Stimulated activated CD4-positive, alpha-beta T cell treated with anti-CD3 and anti-CD28 coated beads, Interleukin-4, amount 100 ng/mL, for 1 hour (primary cell): ENCODE results near the gene DOCK1.

Experiments used
- DNase-seq: peaks from one replicate; pipeline ENCODE4 v3.0.0-alpha.2; 2020

Gene DOCK1

DNA sequence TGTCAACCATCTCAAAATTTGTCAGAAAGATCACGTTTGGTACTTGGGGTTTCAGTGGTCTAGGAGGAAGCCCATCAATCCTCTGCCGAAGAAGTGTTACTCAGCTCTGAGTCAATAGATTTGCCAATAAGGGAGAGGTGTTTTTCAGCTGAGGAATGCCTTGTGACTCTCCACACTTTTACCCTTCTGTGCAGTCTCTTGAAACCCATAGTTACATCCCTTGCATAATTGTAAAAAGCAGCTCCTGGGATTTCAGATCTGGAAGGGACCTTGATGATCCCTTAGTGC, 243.6 kb downstream of the DOCK1 start:
- DNase-seq: no peak

DNA sequence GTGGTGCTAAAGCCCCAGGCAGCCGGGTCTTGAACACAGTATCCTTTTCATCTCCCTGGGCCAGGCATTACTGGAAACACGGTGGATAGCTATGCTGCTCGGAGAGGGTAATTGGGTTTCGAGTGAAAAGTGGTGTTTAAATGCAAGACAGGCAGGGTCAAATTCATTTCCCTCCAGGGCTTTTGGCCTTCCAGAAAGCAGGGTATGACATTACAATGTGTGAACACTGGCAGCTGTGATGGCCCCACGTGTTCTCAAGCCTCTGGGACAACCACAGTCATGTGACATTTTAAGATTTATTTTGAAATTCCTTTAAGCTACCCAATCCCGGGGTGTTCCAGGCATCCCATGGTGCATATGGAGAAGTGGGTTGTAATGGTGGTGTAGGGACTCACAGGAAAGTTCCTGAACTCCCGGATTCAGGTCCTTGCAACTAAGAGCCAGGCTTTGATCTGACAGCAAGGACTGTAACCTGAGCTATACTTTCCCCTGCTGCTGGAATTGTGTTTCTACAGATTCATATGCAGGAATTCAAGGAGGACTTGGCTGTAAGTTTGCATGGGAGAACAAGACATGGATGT, 244.4 kb downstream of the DOCK1 start:
- no peak for DNase-seq

DNA sequence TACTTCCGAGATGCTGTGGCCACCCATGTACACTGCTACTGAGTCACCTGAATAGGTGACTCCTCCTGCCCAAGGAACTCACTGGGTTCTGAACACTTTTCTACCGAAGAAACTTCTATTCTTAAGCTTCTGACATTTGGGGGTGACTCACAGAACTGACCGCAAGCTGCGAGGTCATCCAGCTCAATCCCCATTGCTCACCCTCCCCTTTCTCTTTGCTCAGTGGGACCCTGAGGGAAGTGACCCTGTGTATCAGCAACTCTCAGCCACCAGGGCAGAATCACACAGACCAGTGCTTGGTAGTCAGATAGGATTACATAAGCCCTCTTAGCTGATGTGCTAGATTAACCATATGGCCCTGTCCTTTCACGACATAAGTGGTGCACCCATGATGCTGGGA, 244.9 kb downstream of the DOCK1 start:
- no peak for DNase-seq

DNA sequence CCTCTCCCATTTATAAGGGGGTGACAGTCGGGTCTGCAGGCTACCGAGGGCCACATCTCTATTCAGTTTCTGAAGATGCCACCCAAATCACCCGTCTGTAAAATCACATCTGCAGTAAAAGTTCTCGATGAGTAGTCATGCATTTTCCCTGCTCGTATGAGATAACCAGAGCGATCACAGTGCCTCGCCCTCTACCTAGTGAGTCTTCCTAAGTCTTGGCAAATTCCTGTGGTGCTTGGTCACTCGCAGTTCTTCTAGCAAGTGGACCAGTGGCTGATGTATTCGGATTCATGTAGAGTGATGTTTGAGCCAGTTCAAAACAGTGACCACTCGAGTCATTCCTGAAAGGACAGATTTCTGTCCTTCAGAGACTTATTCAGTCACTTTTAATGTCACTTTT, 246.3 kb downstream of the DOCK1 start:
- DNase-seq: no peak

DNA sequence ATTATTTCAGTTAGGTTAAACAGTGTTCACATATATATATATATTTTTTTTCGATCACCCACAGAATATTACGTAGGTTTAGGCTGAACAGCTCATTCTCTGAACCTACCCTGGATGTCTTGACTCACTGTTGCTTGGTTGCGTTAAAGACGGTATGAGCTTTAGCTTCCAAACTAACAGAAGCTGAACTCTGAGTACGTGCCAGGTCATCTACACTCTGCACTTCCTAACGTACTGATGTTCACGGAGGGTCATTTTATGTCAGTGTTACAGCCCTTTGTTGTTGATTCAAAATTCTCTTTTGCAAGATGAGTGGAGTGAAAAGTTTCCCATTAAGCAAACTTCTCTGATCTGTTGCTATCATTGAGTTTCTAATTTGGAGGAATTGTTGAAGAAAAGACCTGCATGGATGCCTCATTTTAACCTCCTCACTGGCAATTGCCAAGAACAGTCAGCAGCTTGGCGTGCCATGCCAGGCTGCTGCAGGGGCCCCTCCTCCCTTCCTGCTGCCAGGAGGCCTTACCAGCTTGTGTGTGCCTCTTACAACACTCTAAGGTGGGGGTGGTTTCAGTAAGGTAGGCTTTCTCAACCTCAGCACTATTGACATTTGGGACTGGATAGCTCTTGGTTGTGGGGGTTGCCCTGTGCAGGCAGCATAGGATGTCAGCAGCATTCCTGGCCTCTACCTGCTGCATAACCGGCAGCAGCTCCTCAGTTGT, 246.9 kb downstream of the DOCK1 start:
- no peak for DNase-seq

DNA sequence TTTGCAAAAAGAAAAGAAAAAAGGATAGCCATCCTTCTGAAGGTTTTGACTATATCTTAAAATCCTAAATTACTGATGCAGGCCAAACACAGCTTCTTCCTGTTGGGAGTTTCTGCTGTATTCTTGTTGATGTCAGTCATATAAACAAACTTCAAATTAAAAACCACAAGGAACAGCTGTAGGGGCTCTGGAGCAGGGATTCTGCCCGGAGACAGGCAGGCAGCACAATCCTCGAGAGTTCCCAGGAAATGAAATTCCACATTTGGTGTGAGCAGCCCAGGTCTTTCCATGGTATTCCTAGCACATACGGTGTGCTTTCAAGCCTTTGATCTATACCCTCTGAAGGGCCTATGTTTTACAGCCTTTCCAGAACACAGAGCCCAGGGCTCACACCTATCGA, 248.0 kb downstream of the DOCK1 start:
- DNase-seq: no peak

DNA sequence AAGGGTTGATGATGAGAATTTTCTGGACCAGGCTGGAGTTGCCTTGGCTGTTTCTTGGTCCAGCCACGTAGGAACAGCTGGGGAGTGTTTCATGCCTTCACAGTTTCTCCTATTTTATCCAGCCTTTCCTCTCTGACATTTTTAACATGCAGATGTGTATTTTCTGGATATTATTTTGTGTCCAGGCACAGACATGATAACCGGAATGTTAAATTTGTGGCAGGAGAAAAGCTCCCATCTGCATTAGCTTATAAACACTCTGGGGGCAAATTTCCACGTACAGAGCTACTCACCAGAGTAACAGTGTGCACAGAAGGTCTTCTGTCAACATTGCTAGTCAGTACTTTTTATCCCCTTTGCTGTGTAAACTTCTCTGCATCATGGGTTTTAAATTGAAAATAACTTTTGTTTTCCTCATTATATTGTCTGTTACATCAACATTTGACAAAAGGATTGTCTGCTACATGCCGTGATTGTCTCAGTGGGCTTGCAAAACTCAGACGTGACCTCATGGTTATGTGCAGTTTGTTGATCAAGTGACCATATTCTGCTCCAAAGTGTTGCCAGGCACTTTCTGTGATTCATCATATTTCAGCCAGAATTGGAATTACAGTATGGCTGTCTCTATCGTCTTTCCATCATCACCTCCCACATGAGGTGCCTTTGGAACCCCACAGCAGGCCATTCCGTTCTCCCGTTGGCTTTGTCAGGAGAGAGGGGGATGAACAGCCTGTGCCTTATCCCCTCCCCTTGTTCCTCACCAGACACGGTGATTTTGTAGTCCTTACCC, 249.8 kb downstream of the DOCK1 start:
- no peak for DNase-seq

DNA sequence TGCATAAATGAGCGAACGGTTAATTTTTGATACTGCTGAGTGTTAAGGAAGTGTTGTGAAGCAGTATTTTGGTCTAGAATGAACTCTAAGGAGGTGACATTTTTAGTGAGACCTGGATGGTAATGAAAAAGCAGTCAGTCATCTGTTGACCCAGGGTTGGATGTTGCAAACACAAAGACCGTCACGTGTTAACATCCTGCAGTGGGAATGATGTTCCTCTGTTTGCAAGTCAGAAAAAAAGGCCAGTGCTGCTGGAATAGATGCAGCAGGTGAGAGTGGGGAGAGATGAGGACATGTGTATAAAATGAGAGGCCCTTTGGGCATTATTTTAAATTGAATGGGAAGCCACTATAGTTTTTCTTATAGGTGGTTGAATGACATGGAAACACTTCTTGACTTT, 251.9 kb downstream of the DOCK1 start:
- DNase-seq: no peak

DNA sequence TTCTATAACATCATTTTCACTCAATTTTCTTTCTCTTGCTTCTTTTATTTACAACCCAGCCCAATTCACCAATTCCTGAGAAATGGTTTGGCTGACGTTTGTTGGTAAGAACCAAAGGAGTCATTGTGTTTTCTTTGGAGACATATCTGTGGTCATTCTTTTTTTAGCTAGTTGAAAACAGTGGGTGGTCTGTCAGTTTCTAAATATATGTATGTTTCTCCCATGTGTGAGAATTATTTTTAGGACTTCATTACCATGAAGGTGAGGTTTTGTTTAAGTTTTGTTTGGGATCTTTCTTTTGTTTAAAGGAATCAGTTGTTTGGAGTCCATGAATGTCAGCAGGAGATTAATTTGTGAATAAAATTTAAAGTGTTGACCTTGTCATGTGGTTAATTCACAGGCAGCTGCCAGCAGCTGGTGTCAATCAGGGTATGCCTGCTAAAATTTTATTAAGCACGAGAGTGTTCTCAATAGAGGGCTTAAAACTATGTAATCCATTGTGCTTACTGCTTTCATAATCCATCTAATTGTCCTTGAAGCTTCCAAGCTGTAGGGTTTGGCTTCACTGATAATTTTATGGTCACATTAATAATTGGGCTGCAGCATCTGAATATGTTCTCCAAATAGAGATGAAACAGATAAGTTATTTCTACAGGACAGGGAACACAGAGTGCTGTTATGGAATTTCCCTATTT, 252.4 kb downstream of the DOCK1 start:
- no peak for DNase-seq

DNA sequence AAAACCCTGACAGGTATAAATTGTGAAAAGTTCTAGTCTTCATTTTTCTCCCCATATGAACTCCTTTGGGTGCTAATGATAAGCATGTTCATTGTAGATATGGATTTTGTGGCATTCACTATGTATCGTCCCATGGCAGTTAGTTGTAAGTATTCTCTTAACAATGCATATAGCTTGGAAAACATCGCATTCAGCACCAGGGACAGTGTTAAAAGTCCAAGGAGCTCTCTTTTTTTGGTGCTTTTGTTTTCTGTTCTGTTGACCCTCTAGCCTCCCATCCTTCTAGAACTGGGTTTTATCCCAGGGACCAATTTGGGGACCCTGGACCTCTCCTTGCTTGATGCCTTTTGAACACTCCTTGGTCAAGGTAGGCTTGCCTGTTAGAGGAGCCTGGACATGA, 253.4 kb downstream of the DOCK1 start:
- no peak for DNase-seq

DNA sequence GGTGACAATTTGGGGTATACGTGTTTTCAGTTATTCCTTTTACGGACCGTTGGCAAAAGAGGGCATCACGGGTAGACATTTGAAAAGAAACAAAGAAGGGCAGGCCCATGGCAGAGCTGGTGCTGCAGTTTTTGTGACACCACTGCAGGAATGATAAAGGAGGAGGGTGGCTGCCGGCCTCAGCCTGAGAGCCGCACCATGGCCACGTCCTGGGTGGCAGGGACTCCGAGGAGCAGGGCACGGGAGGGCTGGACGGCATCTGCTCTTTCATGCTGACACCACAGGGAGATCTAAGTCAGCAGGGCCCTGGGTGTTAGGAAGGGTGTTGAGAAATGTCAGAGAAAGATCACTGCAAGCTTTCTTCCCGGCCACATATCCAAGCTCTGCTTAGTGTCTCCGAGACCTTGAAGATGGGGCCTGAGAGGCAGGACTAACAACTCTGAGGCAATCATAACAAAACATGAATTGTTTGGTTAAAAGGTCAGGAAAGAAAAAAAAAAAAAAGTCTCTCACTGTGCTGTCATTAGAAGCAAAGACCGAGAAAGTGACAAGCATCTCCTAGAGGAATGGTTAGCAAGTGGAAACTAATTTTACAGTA, 254.5 kb downstream of the DOCK1 start:
- DNase-seq: no peak

DNA sequence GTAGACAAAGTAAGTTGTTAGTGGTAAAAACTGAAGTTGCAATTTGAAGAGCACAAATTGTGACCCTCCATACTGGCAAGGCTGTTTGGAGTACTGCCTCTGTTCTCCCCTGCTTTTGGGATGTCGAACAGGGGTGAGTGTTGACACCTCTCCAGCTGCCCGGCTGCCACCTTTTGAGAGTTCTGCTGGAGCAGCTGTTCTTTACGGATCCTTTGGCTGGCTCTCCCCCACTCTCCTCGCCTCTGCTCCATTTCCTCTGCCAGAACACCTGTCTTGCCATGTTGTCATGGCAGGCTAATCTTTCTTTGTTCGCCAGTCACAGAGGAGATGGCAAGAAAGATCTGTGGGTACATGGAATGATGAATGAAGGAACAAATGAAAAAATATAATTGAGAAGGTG, 256.3 kb downstream of the DOCK1 start:
- DNase-seq: no peak

DNA sequence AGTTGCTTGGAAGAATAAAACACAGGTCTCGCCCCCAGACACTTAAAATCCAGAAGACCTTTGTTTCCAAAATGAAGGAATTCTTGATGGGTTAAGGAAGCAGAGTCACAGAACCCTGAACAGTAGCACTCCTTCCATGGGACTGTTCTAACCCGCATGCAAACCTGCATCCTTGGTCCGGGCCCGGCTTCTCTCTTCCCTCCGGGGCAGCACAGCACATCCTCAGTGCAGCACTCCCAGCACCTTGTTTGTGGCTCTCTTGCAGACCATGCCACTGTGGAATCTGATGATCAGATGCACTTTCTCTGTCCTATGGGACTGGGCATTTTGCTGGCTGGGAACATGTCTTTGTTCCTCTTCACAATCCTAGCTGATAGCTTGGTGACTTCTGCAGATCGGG, 257.6 kb downstream of the DOCK1 start:
- DNase-seq: no peak

DNA sequence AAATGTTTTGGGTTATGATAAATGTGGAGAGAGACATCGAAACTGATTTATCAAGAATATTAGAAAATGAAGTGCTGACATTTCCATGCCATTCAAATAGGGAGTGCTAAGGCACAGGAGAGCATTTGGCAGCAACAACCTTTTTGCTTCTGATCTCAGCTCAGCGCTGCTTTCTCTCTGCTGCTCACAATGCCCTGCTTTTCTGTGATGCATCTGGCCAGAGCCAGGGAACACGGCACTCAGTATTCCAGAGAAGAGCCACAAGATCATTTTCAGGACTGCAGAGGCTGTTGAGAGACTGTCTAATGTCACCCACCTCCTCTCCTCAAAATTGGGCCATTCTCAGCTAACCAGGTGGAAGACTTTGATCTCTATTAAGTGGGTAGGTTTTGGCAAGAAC, 263.0 kb downstream of the DOCK1 start:
- DNase-seq: no peak

DNA sequence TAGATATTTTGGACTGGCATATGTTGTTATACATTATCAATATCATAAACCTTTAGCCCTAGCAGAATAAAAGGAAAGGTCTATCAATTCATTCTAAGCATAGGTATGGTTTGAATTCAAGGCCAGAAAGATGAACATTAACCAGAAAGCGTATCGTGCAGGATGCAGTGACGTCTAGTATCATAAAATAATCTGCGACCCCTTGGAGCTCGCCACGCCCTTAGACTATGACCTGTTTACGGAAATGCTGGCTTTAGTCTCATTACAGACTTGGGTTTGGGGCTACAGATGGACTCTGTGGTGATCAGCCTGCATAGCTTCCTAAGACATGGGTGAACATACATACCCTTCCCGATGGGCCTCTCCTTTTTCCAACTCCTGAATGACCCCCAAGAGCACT, 269.6 kb downstream of the DOCK1 start:
- DNase-seq: no peak

DNA sequence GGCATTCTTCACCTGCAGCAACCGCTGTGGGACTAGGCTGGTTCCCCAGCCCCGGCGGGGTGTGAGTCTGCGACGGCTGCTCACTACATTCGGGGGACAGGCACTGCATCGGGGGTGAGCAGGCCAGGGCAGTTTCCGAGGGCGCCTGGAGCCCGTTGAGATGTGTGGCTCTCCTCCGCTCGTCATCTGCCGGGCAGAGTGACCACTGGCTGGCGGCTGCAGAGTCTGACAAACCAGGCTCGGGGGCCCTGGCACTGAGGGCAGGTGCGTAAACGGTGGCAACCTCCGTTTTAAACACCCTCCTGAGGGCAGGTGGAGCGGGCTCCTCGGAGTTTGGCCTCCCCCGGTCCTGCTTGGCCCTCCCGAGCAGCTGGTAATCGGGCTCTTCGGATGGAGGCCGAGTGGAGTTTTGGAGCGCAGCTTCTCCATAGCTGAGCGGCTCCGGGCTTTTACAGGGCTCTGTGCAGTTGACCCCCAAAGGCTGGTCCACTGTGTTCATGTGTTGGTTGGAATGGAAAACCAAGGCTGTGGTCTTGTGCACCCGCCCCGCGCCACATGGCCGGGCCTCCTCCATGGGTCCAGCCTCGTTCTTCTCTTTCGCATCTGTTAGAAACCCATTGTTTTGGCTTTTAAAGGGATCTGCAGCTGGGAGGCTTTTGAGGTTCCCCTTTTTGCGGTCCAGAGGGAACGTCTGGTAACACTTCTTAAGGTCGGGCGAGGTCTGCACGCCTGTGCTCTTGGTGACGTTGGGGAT, 270.3 kb downstream of the DOCK1 start:
- no peak for DNase-seq

DNA sequence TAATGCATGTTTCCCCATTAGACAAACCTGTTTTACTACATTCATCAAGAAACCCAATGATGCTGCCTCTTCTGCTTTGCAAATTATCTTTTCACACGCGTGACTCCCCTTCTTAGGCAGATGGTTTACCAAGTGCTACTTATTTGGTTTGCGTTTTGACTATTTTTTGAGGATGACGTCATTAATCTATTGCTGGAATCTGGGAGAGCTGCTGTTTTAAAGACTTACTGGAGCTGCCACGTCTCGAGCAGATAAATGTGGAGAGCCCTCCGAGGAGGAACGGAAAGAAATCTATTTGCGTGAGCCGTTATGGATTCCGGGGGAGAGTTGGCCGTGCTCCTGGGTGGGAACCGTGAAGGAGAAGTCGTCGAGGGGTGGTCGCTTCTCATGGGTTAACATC, 271.4 kb downstream of the DOCK1 start:
- DNase-seq: no peak

DNA sequence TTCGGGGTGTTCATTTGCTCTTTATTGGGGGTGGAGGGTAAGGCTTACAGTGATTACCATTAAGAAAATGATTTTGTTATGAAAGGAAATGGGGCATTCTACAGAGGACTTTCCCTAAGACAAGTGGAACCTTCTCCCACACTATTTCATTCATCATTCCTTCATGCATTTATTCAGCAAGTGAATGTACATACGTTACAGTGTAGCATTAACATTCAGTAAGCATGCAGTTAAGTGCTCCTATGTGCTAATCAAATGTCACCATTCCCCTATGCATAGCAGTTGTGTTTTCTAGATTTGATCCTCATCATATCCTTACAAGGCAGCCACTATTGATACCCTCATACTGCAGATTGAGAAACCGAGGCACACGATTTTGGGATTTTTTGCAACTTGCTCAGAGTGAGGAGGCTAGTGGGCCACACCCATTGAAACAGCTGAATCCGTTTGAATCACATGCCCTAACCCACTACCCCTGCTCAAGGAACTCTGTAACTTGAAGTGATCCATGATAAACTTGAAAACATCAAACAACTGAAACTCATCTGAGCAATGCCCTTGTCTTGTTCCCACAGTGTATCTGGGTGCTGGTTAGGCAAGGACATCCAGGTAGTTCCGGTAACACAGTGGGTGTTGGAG, 274.5 kb downstream of the DOCK1 start:
- DNase-seq: no peak

DNA sequence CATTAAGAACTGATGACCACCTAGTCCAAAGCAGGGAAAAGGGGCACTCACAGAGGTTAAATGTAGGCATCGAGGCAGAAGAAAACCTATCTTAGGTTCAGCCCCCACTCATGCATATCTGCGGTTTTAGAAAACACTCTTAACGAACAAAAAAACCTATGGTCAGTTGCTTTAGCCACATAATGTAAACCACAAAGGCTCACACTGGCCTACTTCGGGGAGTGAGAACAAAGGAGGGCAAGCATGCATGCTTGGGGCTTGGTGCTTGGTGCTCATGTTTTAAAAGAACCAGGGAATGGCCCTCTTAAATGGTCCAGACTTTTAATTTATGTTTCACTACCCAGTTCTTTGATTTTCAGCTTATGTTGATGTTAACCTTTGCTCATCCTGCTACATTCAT, 276.9 kb downstream of the DOCK1 start:
- DNase-seq: no peak

DNA sequence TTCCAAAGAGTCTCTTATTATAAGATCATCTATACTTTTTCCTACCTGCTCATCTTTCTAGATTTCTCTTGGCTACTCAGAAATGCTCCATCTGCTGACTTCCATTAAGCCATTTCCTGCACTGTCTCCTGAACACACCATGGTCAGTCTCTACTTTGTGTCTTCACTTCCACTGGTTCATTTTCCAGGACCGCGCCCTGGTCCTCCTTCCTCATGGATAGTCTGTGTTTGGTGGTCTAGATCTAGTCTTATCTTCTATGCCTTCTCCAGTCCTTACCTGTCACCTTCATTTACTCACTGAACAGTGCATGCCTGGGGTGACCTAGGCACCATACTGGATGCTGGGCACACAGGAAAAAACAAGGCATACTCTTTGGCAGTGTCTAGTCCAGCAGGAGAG, 279.4 kb downstream of the DOCK1 start:
- no peak for DNase-seq

DNA sequence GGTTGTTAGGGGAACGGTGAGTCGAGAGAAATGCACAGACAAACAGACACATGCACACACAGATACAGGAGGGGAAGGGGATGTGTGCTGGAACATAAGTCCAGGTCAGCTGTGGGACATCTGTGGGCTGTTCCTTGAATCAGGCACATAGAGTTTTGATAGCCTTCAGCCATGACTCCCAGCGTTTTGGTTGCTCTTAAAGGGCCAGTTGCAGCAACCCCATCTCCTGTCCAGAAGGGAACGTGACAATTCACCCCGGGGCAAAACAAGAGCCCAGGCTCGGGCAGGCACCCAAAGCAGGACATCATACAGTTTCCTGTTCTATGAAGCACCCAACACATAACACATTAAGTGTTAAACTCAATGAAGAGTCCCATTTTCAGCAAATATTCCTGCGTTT, 281.6 kb downstream of the DOCK1 start:
- no peak for DNase-seq

DNA sequence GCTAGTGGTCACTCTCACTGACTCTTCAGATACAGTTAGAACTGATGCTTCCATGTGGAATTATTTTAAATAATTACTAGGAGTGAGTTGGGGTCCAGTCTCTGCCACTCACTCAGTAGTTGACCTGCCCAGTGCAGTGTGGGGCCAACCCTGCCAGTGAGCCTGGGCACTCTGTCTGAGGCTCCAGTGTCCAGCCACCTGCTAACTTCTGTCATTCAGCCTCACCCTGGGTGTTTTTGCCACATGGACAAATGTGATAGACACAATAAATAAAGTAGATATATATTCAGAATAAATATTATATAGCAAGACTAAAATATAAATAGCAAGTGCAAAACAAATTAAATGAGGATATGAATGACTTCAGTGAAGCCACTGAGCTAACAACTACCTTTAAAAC, 284.0 kb downstream of the DOCK1 start:
- no peak for DNase-seq
